Fibroblast of skin of abdomen (primary cell): ENCODE data around the gene LCORL. TPM values are rescaled to one million over a fixed set of nuclear protein-coding genes. Genes with fewer than 3 reads are reported as not detected.
"Not testable (repeated sequence)": the region's sequence is repeated elsewhere in the genome, so short reads cannot be mapped to it uniquely, and the experiment has no call there.

Source experiments
- DNase-seq: peaks from one replicate; pipeline ENCODE4 v3.0.0-alpha.2; 2013
- polyA plus RNA-seq, 2 experiments: library from polyadenylated mRNA; unstranded; fragments of 120-200 nt; gene quantifications; one replicate each; pipeline ENCODE4 v1.2.1, GENCODE V29; 2013; ENCODE audit not compliant: insufficient read length in 2 of 2

LCORL gene
- polyA plus RNA-seq (2013, experiment 1 of 2; ENCODE audit: insufficient read length), result 7.1 TPM
- polyA plus RNA-seq (2013, experiment 2 of 2; ENCODE audit: insufficient read length), result 6.7 TPM

DNA sequence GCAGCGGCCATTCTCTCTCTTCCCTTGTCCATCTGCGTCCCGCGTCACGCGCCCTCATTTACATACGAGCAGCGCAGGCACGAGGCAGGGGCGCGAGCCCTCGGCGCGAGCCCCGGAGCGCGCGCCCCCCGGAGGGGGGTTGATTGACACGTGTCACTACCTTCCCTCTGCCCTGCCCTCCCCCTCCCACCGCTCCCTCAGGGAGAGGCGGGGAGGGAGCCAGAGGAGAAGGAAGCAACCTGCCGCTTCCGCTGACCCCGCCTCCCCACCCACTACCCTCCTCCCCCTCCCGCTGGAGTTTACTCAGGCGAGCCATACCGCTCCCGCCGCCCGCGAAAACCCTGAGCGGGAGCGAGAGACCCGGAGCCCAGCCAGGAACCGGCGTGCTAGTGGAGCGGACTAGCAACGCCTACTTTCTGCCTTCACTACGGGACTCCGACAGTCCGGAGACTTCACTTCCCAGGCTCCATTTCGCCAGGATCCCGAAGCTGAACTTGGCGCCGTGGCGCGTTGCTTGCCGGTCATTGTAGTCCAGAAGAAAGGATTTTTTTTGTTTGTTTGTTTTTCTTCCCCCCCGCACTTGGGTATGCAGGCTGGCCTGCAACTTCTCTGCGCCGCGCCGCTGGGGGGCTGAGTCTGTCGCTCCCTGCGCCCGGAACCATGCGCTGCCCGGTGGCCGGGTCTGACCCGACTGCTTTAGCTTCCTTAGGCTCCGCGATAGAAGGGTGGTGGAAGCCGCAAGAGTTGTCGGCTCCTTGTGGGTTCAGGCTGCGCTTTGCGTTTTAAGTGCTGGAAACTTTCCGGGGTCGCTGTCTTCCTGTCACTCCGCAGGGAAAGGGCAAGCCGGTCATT, at the start of gene LCORL:
LCORL (minus strand) TSS at position 36 of the 852 bp plus-strand sequence; CDS start at position 32, 4 bp downstream.
- DNase-seq, result peak; percentile 97

- no peak for DNase-seq
Observed at GRCh38 chr4:18069810-18070209, 48.3 kb upstream of the LCORL start.

DNA sequence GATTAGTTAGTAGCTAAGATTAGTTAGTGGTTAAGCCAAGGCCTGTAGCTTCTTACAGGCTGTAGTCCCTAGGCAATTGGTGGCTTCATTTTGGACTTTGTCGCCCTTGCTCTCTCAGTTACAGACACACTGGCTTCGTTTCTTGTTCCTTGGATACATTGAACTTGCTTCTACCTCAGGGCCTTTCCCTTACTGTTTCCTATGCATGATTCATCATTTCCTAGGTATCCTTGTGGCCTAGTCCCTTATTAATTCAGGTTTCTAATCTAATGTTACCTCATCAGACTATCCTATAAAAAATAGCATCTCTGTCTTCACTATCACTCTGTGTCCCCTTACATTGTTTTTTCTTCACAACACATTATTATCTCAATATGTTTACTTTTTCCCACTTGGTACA, 45.5 kb upstream of the LCORL start:
- DNase-seq, result no peak

GRCh38 chr4:18063079-18063478, 41.5 kb upstream of the LCORL start:
- no peak for DNase-seq

- DNase-seq, result no peak
Observed at GRCh38 chr4:18057821-18058533, 36.4 kb upstream of the LCORL start.

DNA sequence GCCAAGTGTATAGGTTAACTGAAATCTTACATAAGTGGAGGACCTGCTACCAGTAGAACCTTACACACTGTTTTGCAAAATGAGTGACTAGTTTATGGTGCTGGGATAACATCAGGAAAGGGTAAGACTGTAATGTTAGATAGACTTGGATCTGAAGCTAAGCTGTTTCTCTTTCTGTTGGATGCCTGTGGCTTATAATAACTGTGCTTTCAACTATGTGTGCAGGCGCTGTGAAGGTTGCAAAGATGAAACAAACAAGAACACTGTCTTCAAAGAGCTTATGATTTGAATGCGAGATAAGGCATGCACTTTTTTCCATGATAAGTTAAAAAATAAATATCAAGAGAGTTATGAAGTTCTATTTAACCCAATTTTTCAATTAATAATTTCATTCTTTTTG, 34.5 kb upstream of the LCORL start:
- no peak for DNase-seq

DNA sequence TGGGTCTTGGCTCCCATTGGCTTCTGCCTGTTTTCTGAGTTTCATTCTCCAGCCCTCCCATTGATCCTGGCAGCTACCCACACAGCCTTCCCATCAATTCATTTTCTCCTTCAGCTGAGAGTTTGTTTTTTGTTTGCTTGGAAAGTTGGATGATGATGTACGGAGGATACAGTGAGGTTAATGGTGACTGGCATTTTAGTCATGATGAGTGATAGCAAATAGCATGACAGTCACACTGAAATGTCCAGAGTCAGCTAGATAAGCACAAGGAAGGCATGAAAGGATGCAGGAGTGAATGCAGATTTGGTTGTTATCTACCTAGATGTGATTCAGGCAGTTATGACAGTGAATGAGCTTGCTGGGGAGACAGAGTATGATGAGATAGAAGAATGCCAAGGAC, 30.6 kb upstream of the LCORL start:
- no peak for DNase-seq

DNA sequence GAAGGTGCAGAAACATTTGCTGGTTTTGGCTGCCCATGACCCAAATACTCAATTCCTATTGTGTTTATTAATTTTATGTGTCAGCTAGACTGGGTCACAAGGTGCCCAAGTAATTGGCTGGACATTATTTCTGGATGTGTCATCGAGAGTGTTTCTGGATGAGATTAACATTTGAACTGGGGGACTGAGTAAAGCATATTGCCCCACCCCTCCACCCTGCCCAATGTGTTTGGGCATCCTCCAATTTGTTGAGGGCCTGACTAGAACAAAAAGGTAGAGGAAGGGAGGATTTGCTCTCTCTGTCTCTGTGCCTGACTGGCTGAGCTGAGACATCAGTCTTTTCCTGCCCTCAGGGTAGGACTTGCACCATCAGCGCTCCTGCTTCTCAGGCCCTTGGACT, 29.7 kb upstream of the LCORL start:
- DNase-seq, result no peak

DNA sequence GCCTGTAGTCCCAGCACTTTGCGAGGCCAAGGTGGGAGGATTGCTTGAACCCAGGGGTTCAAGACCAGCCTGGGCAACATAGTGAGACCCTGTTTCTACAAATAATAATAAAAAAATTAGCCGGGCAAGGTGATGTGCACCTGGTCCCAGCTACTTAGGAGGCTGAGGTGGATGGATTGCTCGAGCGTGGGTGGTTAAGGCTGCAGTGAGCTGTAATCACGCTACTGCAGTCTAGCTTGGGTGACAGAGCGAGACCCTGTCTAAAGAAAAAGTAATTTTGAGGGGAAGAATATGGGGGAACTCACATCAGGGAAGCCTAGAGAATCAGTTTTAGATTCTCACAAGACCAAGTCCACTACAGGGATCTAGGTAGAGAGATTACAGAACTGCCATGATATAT, 28.9 kb upstream of the LCORL start:
- DNase-seq, result no peak

DNA sequence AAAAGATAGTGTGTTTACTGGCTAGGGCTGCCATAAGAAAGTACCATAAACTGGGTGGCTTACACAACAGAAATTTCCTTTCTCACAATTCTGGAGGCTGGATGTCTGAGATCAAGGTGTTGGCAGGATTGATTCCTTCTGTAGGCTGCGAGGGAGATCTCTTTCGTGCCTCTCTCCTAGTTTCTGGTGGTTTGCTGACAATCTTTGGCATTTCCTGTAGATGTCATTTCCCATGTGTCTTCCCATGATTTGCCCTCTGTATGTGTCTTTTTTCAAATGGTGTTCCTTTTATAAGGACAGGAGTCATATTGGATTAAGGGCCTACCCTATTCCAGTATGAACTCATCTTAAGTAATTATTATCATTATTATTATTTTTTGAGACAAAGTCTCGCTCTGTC, 27.9 kb upstream of the LCORL start:
- no peak for DNase-seq

DNA sequence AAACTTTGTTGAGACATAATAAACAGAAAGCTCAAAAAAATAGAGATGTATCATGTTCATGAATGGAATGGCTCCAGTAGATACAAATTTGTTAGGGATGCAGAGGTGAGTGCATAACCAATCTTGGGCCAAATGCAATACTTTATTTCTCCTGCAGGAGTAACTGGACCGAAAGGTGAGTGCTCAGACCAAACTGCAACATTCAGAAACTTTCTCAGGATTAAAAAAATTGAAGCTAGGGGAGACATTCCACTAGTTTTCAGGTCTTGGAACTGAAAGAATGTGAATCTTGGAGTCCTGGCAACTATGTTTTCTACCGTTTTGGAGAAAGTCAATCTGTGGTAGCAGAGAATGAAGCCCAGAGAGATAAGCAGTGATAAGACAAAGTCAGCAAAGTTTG, 21.2 kb upstream of the LCORL start:
- no peak for DNase-seq

- no peak for DNase-seq
Observed at GRCh38 chr4:18042012-18042411, 20.5 kb upstream of the LCORL start.

- no peak for DNase-seq
Observed at GRCh38 chr4:18041114-18041513, 19.6 kb upstream of the LCORL start.

DNA sequence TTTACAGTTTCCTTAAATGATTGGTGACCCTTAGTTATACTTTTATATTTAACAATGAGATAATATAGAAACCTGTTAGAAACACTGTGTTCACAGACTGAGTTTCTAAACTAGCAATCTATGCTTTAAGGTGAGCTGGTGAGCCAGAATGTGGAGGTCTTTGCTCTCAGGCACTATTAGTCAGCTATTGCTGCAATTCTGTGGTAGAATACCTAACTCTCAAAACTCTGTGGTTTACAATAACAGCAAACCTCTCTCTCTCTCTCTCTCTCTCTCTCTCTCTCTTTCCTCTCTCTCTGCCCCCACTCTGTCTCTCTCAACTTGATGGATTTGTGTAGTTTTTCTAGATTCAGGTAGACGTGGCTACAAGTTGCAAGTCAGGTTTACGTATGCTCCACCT, 17.6 kb upstream of the LCORL start:
- DNase-seq, result no peak

DNA sequence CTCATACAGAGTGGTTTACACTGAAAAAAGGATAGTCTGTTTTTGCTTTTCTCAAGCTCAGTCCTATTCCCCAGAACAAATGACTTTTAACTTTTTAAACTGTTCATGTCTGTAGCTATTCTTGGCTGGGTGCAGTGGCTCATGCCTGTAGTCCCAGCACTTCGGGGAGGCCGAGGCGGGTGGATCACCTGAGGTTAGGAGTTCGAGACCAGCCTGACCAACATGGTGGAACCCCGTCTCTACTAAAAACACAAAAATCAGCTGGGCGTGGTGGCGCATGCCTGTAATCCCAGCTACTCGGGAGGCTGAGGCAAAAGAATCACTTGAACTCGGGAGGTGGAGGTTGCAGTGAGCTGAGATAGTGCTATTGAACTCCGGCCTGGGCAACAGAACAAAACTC, 14.8 kb upstream of the LCORL start:
- not testable (repeated sequence) for DNase-seq

GRCh38 chr4:18034099-18034498, 12.5 kb upstream of the LCORL start:
- DNase-seq, result peak; percentile 16

DNA sequence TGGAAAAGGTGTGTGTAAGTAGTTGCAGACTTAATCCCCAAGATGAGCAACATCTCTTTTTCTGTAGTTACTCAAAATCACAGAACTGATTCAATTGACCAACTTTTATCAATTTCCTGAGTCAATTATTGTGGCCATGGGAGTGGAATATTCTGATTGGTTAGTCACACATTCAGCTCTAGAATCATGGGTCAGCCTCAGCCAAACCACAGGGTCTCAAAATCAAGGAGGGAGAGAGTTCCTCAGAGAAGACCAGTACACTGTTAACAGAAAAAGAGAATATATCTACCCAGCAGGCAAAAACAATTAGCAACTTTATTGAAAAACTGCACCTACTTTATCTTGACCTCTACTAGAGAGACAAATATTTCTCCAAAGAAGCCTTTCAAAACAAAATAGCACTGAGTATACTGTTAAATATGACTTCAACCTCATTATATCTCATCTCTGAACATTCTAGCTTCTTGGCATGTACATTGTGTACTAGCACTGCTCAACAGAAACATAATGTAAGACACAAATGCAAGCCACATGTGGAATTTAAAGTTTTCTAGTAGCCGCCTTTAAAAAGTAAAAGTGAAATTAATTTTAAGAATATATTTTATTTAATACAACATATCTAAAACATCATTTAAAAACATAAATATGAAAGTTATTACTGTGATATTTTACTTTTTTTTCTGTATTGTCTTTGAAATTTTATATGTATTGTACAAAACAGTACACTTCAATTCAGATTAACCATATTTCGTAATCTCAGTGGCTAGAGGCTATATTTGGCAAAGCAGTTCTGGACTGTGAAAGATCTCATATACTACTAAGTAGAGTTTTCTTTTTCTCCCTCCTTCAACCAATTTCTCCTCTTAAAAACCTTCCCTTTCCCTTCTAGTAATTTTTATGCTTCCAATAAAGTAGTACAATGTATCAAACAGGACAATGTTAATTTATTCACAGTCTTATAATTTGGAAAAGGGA, 11.8 kb upstream of the LCORL start:
- no peak for DNase-seq

- no peak for DNase-seq
Observed at GRCh38 chr4:18025288-18025687, 3.7 kb upstream of the LCORL start.

- no peak for DNase-seq
Observed at GRCh38 chr4:18022572-18023050, 1.1 kb upstream of the LCORL start.

- no peak for DNase-seq
Observed at GRCh38 chr4:18021470-18021719, 160 bp downstream of the LCORL start.

GRCh38 chr4:18020671-18021469, 685 bp downstream of the LCORL start:
- DNase-seq, result peak; percentile 85

DNA sequence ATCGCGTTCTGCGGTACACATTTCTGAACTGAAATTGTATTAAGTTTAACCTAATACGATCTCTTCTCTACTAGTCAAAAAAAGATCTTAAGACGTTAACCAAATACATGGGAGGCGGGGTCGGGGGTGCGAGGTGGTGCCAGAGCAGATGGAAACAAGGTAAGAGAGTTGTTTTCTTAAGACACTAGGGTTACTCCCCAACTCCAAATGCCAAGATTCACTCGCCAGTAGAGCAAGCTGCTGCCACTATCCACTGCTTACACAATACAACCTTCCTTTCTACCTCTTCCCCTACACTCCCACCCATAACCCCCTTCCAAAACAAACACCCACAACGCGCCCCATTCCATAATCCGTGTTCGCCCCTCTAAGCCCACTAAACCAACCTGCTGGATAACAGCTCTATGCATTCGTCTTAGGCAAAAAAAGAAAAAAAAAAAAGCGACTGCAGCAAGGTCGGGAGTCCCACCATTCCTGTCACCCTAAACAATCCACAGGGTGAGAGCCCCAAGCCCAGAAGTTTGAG, 1.3 kb downstream of the LCORL start:
- DNase-seq, result no peak
